NCI-H2196 treated with DMSO at 0.1 percent for 48 hours (cell line): ENCODE measurements around the gene PTDSS2.
"Not testable (repeated sequence)": the region's sequence is repeated elsewhere in the genome, so short reads cannot be mapped to it uniquely, and the experiment has no call there.

Experiments
- DNase-seq: peaks from one replicate; lab custom pipeline; 2025; ENCODE audit not compliant: unreplicated experiment; lab: John Stamatoyannopoulos, UW

The PTDSS2 gene

DNA sequence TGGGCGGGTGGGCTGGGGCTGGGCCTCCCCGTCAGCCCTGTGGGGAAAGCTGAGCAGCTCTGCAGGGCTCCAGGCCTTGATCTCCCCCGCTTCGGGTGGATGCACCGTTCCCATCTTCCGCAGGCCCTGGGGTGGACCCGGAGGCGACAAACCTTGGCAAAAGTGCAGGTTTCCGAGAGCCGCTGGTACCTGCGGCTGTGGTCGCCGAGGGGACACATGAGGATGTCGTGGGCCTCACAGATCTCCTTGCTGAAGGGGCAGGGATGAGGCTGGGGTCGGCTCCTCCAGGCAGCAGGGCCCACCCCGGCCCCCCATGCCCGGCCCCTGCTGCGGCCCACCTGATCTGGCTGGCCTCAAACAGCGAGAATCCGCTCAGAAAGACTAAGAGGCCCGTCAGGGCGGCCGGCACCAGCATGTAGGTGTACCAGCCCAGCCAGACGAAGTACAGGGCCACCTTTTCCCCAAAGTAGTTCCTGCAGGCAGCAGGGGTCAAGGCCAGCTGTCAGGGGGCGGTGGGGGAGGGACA, 20.1 kb upstream of the PTDSS2 start:
- no peak for DNase-seq

- DNase-seq = no peak
Measured at GRCh38 chr11:431921-432320, 18.2 kb upstream of the PTDSS2 start.

- no peak for DNase-seq
Measured at GRCh38 chr11:432501-433100, 17.5 kb upstream of the PTDSS2 start.

DNA sequence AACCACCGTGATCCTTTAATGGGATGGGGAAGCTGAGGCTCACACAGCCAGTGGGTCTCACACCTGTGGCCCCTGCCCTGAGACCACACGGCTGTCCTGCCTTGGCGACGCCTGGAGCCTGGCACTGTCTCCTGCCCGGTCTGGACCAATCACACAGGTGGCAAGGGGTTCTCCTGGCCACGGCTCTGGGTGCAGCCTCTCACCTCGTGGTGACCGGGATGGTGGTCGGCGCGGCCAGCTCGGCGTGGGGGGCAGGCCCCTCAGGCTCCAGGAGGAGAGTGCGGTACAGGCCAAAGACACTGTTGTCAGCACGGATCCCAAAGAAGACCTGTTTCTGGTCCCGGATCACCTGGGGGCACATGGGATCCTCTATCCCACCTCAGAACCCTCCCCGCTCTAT, 17.0 kb upstream of the PTDSS2 start:
- DNase-seq = no peak

DNA sequence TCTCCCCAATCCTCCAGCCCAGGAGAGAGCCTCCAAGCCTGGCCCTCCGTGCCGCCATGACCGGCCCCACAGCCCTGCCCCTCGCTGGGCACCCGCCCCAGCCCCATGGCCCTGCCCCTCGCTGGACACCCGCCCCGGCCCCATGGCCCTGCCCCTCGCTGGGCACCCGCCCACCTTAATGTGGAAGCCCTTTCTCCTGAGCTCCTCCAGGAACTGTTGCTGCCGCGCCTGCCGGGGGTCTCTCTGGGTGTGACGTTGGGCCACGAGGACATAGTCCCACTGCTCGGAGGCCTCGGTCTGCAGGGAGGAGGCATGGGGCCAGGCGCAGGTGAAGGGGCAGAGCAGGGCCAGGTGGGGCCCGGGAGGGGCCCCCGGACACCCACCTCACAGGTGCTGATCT, 16.4 kb upstream of the PTDSS2 start:
- no peak for DNase-seq

DNA sequence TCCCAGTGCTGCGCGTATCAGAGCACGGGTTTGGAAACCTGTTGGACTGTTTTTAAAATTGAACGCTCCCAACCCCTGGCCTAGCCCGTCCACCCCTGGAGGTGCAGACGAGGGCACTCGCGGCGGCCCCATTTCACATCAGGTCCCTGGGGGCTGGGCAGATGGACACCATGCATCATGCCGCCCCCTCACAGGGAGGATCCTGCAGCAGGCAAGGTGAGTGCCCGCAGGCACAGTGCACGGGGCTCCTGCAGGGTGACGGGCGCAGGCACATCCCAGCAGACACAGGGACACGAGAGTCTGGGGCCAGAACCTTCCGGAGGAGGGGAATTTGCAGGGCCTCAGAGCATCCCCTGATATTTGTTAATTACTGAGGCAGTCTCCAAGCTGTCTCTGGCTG, 15.6 kb upstream of the PTDSS2 start:
- no peak for DNase-seq

GRCh38 chr11:434999-435740, 14.9 kb upstream of the PTDSS2 start:
- DNase-seq = not testable (repeated sequence)

GRCh38 chr11:437228-437870, 12.7 kb upstream of the PTDSS2 start:
- no peak for DNase-seq

DNA sequence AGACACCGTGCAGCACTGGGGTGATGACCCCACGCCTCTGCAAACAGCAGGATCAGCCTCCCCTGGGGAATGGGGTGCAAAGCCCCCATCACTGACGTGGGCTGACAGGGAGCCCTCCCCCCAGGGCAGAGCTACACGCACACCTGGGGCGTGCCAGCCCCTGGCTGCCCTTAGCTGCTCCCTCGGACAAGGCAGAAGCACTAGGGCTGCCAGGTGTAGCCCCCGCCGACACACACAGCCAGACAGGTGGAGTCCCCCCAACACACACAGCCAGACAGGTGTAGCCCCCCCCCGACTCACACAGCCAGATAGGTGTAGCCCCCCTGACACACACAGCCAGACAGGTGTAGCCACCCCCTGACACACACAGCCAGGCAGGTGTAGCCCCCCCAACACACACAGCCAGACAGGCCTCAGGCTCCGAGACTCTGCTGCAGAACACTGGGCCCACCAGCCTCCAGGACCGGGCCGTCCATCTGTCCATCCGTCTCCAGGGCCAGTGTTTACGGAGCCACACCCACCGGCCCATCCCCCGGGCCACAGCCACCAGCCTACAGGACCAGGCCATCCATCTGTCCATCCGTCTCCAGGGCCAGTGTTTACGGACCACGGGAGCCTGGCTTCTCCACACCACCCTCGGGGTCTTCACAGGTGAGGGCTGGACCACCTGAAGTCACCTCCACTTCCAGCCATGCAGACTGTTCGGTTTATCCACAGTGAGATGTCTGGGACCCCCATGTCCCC, 11.8 kb upstream of the PTDSS2 start:
- no peak for DNase-seq

DNA sequence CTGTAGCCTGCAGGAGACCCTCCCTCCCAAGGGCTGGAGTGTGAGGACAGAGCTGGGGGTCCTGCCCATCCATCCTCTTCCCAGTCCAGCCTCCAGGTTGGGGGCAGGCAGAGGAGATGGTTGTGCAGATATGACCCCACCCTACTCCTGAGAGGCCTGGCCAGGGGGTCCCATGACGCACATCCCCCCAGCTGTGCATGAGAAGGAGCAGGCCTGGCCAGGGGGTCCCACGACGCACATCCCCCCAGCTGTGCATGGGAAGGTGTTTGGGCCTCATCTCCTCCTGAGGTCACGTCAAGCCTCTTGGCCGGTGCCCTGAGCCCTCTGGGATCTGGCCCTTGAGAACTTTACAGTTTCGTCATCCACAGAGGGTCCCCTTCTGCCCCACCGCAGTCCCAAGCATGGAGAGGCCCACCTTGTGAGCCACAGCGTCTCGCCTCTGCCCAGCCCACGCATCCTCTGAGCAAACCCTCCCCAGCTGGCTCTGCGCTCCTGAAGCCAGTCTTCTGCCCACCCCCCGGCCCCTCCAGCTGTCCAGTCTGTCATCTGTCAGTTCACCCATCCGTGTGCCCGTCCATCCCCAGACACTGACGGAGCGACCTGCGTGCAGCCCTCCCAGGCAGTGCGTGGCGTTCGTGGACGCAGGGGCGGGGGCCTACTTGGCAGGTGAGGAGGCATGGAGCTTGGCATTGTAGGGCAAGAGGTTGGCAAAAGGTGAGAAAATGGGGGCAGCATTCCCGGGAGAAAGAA, 10.6 kb upstream of the PTDSS2 start:
- no peak for DNase-seq

DNA sequence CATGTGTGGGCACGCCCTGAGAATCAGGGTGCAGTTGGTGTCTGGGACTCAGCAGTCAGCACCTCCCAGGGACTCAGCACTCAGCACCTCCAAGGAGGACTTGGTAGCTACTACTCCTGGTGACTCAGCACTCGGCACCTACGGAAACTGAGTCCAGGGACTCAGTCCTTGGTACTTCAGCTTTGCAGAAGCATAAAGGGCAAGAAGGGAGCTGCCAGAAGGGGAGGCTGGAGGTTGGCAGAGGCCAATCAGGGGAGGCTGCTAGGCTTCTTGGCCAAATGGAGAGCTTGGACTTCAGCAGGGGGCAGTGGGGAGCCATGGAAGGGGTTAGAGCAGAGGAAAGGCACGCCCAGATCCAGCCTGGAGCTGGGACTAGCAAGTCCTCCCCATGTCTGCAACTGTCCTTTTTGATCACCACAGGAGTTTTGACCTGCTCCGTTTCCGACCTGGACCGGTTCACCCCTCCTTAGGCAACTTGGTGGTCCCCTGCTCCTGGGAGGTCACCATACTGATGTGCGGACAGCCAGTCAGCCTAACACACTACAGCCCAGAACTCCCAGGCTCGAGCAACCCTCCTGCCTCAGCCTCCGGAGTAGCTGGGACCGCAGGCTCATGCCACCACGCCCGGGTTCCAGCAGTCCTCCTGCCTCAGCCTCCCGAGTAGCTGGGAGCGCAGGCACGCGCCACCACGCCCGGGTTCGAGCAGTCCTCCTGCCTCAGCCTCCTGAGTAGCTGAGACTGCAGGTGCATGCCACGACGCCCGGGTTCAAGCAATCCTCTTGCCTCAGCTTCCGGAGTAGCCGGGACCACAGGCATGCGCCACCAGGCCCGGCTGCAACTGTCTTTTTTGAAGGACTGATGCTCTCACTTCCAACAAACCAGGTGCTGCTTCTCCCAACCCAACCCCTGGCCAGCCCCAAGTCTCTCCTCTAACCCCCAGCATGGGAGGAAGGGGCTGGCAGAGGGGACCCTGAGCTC, 9.7 kb upstream of the PTDSS2 start:
- no peak for DNase-seq

GRCh38 chr11:441043-441417, 9.0 kb upstream of the PTDSS2 start:
- DNase-seq = no peak

GRCh38 chr11:441418-442274, 8.4 kb upstream of the PTDSS2 start, which contains the start of gene ANO9:
Gene ANO9 (minus strand): TSS chr11:442011. CDS start chr11:441926, 85 bp downstream.
- DNase-seq = peak; percentile 63

DNA sequence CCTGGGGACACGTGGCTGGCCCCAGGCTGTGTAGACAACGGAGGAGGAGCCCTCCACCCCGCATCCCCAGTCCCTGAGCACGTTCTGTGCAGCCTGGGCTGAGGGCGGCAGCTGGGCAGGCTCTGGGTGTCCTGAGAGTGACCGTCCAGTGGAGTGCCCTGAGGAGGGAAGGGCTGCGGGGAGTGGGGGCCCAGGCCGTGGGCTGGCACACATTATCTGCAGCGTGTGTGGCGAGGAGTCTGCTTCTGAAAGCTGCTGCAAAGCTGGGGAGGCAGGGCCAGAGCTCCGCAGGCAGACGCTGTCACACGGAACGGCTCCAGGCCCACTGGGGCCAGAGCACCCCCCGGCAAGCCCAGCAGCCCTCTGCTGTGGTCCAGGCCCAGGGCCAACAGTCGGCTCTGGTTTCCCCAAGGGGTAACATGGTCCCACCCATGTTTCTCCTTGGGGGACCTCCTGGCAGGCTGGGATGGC, 7.4 kb upstream of the PTDSS2 start:
- no peak for DNase-seq

GRCh38 chr11:443542-444199, 6.4 kb upstream of the PTDSS2 start:
- DNase-seq = no peak

GRCh38 chr11:444396-445144, 5.5 kb upstream of the PTDSS2 start:
- peak; percentile 61 for DNase-seq
